Stimulated activated CD8-positive, alpha-beta memory T cell treated with anti-CD3 and anti-CD28 coated beads, Interleukin-12 subunit alpha, Interleukin-12 subunit beta, amount 100 ng/mL, for 24 hours (primary cell): ENCODE data around the gene SEC23A.
"Not testable (repeated sequence)": the region's sequence is repeated elsewhere in the genome, so short reads cannot be mapped to it uniquely, and the experiment has no call there.

Experiments used
- DNase-seq: peaks from one replicate; pipeline ENCODE4 v3.0.0-alpha.2; 2020; ENCODE audit errors: extremely low read depth

SEC23A gene

GRCh38 chr14:39030209-39030608 lies 72.8 kb downstream of the SEC23A start:
- no peak for DNase-seq

DNA sequence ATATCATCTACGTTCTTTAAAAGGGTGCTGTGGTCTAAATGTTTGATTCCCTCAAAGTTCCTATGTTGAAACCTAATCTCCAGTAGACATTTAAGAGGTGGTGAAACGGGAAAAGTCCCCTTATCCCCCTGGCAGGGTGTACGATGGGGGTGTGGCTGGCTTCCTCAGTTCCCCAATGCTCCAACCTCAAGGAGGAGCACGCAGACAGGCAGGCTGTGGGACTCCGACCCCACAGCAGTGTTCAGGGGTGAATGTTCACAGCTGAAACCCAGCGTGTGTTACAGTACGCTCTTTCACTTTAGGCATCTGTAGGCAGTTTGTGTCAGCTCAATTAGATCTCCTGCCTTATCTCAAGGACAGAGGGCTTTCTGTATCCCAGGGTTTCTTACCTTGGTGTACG lies 73.2 kb downstream of the SEC23A start:
- no peak for DNase-seq

GRCh38 chr14:39028620-39029019 lies 74.4 kb downstream of the SEC23A start:
- no peak for DNase-seq

DNA sequence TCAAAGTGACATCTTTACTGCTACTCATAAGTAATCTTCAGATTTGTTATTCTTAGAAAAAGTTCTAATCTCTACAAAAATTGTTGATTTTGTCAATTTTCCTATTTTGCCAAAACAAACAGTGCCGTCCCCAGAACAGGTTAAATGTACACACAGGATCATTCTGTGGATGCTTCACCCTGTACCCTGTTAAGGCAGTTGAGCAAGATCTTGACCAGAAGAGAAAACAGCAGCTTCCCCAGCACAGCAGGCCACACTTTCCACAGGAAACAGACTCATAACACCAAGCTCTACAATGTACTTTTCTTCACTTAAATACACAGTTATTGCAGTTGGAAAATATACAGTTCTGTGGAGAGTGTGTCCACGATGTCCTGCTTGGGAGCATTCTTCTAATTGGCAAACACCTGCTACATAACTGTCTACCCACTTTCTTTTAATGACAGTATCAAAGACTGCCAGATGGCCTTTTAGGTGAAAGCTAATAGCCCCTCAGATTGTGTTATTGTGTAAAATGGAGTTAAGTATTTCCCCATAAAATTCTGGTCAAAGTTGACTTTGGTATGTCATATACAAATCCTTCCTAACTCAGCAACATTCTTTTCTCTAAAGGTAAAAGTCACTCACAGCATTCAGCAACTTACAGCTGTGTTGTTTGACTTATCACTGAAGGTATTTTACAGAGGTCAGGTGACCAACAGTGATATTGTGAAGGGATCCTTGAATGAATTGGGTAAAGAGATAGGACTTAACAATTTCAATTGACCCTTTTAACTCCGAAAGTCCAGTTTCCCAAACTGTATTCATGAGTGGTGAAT lies 77.0 kb downstream of the SEC23A start:
- DNase-seq = no peak

DNA sequence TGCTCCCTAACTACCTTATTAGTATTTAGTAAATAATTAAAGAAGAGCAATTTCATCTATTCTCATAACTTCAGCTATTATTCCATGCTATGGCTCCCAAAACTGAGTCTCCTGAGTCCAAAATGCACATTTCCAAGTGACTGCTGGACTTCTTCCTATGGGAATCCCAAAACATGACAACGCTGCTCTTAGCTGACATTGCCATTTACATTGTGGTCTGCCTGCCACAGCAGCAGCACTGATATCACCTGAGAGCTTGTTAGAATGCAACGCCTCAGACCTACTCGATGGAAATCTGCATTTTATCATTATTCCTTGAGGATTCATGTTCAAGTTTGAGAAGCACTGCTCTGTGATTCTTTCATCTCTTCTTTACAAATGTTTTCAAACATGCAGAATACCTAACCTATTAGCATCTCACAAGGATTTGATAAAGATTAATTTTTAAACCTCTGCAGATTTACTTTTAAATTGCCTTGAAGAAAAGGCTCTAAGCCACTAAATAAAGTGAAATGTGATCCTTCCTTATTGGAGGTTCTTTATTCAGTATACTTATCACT lies 77.7 kb downstream of the SEC23A start:
- no peak for DNase-seq

- no peak for DNase-seq
Observed at GRCh38 chr14:39023939-39024871, 78.8 kb downstream of the SEC23A start.

- not testable (repeated sequence) for DNase-seq
Observed at GRCh38 chr14:39017096-39018016, 85.7 kb downstream of the SEC23A start.

- no peak for DNase-seq
Observed at GRCh38 chr14:39016733-39017095, 86.3 kb downstream of the SEC23A start.

DNA sequence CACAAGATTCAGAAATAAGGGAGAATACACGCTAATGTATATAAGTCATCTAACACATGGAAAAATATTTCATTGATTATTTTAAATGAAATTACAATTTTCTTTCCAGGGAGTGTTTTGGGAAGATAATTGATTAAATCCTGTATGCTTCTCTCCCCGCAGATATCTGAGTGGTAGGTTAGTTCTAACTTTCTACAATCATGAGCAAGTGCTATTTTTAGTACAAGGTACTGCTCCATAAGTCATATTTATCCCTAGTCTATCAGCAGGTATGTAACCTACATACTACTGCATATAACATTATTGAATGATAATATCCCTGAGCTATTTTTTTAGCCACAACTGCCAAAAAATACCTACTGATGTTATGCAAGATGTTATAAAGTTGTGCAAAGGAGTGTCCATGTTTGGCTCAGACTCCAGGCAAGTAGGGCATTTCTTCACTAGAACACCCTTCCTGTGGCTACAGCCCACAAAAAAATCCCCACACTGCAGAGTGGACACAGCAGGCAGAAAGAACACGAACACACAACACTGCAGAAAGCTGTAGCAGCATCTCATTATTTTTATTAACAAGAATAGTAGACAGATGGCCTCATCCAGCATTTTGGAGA lies 87.0 kb downstream of the SEC23A start:
- DNase-seq = no peak

GRCh38 chr14:39015360-39015961 lies 87.6 kb downstream of the SEC23A start:
- DNase-seq = no peak

DNA sequence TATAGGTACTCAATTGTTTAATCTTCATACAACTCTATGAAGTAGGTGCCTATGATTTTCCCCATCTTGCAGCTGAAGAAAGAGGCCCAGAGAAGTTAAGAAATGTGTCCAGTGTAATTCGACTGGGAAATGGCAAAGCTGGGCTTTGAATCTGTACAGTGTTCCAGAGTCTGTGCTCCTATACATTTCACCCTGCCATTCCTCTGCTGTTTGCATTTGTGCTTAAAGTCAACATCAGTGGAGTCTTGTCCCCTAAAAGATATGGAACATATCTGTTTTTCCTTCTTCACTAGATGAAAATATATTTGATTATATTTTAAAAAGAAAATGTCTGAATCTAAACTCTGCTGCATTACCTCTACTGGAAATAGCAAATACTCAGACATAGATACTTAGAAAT lies 88.6 kb downstream of the SEC23A start:
- DNase-seq = no peak

DNA sequence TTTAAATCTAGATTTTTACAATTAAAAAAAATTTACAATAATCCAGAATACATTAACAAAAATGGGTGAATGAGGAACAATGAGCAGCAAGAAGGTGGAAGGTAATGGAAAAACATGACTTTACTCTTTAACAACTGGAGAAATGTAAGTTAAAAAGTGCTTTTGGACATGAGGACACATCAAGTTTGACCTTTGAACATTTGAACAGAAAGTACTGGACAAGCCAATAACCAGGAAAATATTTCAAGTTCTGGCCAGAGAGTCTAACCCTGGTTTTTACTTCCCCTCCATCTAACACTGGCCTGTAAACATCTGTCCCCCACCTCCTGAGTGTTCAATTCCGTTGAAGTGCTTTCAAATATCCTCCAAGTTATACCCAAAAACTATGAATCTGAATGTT lies 94.1 kb downstream of the SEC23A start:
- DNase-seq = not testable (repeated sequence)

GRCh38 chr14:39006721-39007410 lies 96.2 kb downstream of the SEC23A start:
- DNase-seq = no peak

DNA sequence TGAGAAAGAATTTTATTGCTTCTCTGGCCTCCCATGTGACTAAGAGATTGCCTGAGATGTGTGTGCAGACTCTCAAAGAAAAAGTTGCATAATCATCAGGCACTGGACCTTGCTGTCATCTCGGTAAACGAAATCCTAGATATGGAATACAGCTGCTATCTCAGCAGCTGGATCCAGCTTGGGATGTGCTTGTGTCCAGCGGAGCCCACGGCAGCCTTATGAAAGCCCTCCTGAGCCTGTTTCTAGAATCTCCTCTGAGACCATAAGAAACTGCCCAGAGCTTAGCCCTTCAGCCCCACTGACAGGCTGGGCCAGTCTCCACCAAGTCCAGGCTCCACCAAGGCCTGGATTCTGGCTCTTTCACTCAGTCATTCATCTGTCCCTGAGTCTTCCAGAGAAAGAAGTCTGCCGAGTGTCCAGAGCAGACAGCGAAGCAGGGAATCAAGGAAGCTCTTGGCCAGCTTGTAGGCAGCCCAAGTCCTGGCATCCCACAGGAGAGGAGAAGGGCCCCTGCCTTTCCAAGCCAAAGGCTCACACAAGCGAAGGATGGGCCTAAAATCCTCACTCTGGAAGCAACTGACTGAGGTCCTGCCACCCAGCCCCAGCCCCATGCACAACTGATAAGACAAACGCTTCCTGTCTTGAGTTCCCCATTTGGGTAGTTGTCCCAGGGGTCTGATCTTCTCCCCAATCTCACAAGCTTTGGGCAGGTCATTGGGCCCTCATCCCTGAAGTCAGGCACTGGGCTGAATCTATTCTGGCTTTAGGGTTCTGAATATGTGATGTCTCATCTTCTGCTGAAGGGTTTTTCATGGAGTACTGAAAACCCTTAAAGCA lies 97.8 kb downstream of the SEC23A start:
- no peak for DNase-seq

GRCh38 chr14:38999949-39000348 lies 103.1 kb downstream of the SEC23A start:
- DNase-seq = no peak

DNA sequence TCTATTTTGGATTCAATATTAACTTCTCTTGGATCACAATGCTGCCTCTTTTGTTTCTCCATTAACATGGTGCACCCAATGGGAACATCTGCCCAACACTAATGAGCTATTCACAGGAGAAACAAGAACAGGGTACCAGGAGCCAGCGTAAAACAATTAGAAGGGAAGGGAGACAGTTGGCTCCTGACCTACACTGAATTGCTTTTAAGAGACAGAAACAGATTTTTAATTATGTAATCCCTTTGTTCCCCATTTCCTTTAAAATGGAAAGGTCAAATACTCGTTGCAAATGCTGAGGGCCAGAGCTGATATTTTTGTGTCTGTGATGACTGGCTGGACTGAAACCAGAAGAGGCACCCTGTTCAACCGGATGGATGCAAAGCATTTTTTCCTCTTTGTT lies 108.3 kb downstream of the SEC23A start:
- no peak for DNase-seq

- no peak for DNase-seq
Observed at GRCh38 chr14:38993981-38994380, 109.1 kb downstream of the SEC23A start.

GRCh38 chr14:38992067-38992844 lies 110.8 kb downstream of the SEC23A start:
- DNase-seq = no peak
